ENCODE data around the gene HSFY2.
"Not testable (repeated sequence)": the region's sequence is repeated elsewhere in the genome, so short reads cannot be mapped to it uniquely, and the experiment has no call there.

DNA sequence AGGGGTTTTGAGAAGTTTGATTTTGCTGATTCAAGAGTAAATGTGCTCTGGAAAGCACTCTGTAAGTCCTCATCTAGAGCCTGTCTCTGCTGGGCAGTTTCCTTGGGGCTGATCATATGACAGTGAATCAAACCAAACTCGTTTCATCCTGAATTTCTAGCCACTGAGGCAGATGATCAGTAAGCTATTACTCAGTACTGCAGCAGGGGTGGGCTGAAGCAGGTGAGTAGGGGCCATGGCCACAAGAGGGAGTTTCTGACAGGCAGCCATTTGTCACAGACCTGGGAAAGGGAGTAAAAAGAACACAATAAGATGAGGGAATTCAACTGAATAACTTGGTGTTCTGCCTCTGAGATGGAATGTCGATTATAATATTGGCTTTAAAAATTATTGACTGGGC lies 19.5 kb downstream of the HSFY2 start:
- TF ChIP-seq CTCF, POLR2AphosphoS5 (IDR thresholded peaks at IDR 0.05): not testable (repeated sequence)
